Activated naive CD4-positive, alpha-beta T cell treated with anti-CD3 and anti-CD28 coated beads, Interleukin-2, amount 50 U/mL, for 72 hours (primary cell): Measurements from ENCODE around the gene BCL2L13. TPM values are rescaled to one million over a fixed set of nuclear protein-coding genes. Genes with fewer than 3 reads are reported as not detected.
"Not testable (repeated sequence)": the region's sequence is repeated elsewhere in the genome, so short reads cannot be mapped to it uniquely, and the experiment has no call there.

Experiments
- ATAC-seq, 2 donors: fragments of 150-1000 bp; cut with Tn5 transposase; 2 replicates each; pipeline ENCODE4 v1.10.0; 2021; ENCODE audit warnings: mild to moderate bottlenecking in 2 of 2, moderate library complexity in 2 of 2
- DNase-seq, 2 donors: peaks; one replicate each; pipeline ENCODE4 v3.0.0; 2021 to 2022; ENCODE audit warnings: low spot score in 2 of 2
- H3K27ac Mint-ChIP-seq, 2 donors: one replicate each; pipeline ENCODE4 v1.8.0; 2022; ENCODE audit warnings: mild to moderate bottlenecking in 2 of 2, mixed read lengths in 2 of 2
- H3K36me3 Mint-ChIP-seq, 2 donors: one replicate each; pipeline ENCODE4 v1.8.0; 2022; ENCODE audit warnings: mixed read lengths in 2 of 2
- H3K9me3 Mint-ChIP-seq, 2 donors: one replicate each; pipeline ENCODE4 v1.8.0; 2022; ENCODE audit warnings: mixed read lengths in 2 of 2
- total RNA-seq, 2 donors: library from RNA; stranded (reverse); gene quantifications; one replicate each; pipeline ENCODE4 v1.2.3, GENCODE V29; 2022

The BCL2L13 gene
- total RNA-seq, 2 donors from 2014 or later: 22.3 to 34.5 TPM

GRCh38 chr22:17629641-17630040, 8.9 kb upstream of the BCL2L13 start:
- Mint-ChIP-seq H3K27ac (peak overlapping the region in 1 of 2 donors; percentile 97), H3K36me3 (peaks cover 0 to 11% of the 10 kb centered on the region in 2 donors), H3K9me3 (no peaks in the 10 kb centered on the region)
- no peak for DNase-seq
- ATAC-seq: no peak

DNA sequence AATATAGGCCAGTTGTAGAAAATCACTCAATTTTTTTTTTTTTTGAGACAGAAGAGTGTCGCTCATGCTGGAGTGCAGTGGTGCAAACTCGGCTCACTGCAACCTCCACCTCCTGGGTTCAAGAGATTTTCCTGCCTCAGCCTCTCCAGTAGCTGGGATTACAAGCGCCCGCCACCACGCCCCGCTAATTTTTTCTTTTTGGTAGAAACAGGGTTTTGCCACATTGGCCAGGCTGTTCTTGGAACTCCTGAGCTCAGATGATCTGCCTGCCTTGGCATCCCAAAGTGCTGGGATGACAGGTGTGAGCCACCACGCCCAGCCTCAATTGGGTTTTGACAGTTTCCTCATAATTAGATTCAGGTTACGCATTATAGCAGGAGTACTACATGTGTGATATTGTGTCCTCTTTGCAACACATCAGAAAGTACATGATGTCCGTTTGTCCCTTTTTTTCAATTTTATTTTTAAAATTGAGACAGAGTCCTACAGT, 7.4 kb upstream of the BCL2L13 start:
- no peak for DNase-seq
- Mint-ChIP-seq H3K27ac (no peak overlapping the region), H3K36me3 (peaks cover 0 to 11% of the 10 kb centered on the region in 2 donors), H3K9me3 (no peaks in the 10 kb centered on the region)
- ATAC-seq: no peak

DNA sequence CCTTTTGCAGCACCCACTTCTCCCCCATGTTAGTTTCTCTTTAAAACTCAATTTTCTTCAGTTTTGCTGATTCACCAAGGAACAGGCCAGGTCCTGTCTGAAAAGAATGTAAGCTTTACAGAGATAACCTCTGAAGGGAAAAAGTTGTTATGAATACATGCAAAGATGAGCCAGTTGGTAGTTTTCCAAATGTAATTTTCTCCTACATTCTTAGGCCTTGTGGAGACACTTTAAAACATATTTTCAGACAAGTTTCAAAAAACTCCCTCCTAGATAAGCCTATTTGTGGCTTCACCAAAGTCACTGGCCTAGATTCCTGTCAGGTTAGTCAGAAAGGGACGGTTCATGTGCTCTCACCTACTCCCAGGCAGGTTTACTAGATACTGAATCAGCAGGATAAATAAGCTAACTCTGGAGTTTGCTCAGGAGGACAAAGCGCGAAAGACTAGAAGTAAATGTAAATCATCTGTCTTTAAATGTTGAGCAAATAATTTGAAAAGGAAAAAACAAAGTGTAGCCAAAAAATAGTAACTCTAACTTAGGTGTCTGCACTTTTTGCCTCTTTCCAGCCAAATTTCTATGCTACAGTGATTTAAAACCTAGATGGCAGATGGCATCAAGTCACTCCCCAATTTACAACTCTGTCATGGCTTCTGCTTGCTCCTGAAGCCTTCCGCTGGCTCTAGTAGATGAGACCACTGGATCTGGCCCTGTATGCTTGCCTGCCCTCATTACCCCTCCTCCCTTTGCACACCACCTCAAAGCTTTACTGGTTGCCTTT, 5.2 kb upstream of the BCL2L13 start:
- no peak for DNase-seq
- no peak for ATAC-seq
- no peak overlapping the region for H3K27ac Mint-ChIP-seq
- peaks cover 0 to 15% of the 10 kb centered on the region in 2 donors for H3K36me3 Mint-ChIP-seq
- no peaks in the 10 kb centered on the region for H3K9me3 Mint-ChIP-seq

DNA sequence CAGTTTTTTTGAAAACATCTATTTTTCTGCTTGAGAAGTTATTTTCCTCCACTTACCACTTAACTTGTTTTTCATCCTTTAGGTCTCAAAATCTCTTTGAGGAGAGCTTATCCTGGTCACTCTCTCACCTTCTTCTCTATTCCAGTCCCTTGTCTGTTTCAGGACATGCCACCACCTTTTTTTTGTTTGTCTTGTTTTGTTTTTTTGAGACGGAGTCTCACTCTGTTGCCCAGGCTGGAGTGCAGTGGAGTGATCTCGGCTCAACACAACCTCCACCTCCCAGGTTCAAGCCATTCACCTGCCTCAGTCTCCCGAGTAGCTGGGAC, 4.6 kb upstream of the BCL2L13 start:
- no peak for ATAC-seq
- Mint-ChIP-seq H3K9me3 (no peaks in the 10 kb centered on the region), H3K36me3 (peaks cover 0 to 13% of the 10 kb centered on the region in 2 donors), H3K27ac (peak overlapping the region; percentile 13 to 38)
- no peak for DNase-seq

GRCh38 chr22:17634696-17635095, 3.9 kb upstream of the BCL2L13 start:
- ATAC-seq (no peak), DNase-seq (no peak)
- Mint-ChIP-seq H3K9me3 (no peaks in the 10 kb centered on the region), H3K36me3 (peaks cover 7 to 19% of the 10 kb centered on the region in 2 donors), H3K27ac (peak overlapping the region in 1 of 2 donors; percentile 13)

- not testable (repeated sequence) for DNase-seq, H3K27ac Mint-ChIP-seq, ATAC-seq, H3K9me3 Mint-ChIP-seq
- H3K36me3 Mint-ChIP-seq: peaks cover 14 to 20% of the 10 kb centered on the region in 2 donors
These were observed 1.7 kb upstream of the BCL2L13 start for GRCh38 chr22:17636850-17637249.

GRCh38 chr22:17637490-17638181, 921 bp upstream of the BCL2L13 start:
- ATAC-seq (no peak), DNase-seq (no peak)
- Mint-ChIP-seq H3K9me3 (no peaks in the 10 kb centered on the region), H3K36me3 (peaks cover 18 to 22% of the 10 kb centered on the region in 2 donors), H3K27ac (peak overlapping the region; percentile 96 to 97)

GRCh38 chr22:17638182-17638431, 450 bp upstream of the BCL2L13 start:
- DNase-seq (no peak), ATAC-seq (peak; percentile 18 to 37)
- Mint-ChIP-seq H3K9me3 (no peaks in the 10 kb centered on the region), H3K27ac (peak overlapping the region; percentile 96 to 97), H3K36me3 (peaks cover 23 to 25% of the 10 kb centered on the region in 2 donors)

DNA sequence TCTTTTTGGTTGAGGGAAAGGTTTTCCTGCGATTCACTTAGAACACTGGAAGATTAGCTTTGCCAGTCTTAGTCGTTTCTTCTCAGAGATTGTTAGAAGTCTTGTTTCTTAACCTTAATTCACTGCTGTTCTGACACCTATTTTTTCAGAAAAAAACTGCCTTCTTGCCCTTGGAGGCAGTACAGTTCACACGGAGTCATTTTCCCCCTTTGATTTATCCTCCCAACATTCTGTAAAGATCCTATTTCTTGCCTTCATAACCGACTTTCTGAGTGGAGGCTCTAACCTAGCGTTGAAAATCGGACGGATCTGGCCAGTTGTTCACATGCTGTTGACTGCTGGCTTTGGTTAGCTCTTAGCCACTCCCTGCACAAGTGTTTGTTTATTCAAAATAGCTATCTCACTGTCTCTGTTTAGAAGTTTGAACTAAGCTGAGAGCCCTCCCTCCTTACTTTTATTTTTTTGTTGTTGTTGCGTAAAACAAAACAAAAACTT, 737 bp downstream of the BCL2L13 start:
- DNase-seq (peak in 1 of 2 donors; percentile 12), ATAC-seq (no peak)
- no peaks in the 10 kb centered on the region for H3K9me3 Mint-ChIP-seq
- H3K36me3 Mint-ChIP-seq: peaks cover 23 to 25% of the 10 kb centered on the region in 2 donors
- H3K27ac Mint-ChIP-seq: peak overlapping the region; percentile 96 to 97

DNA sequence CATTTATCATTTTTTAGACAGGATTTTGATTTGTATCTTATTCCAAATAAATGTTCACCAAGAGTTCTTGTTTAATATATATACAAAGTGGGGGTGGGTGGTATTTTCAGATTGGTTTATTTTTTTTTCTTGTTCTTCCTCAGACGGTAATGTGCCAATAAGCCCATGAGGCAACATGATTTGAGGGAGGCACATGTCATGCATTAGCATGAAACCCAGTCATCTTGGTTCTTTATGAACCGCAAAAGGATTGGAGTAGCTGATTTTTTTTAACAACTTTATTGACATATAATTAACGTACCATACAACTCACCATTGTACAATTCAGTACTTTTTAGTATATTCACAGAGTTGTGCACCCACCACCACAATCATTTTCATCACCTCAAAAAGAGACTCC, 2.7 kb downstream of the BCL2L13 start:
- Mint-ChIP-seq H3K9me3 (no peaks in the 10 kb centered on the region), H3K36me3 (peaks cover 23 to 25% of the 10 kb centered on the region in 2 donors), H3K27ac (no peak overlapping the region)
- ATAC-seq (no peak), DNase-seq (no peak)

GRCh38 chr22:17642357-17642756, 3.8 kb downstream of the BCL2L13 start:
- not testable (repeated sequence) for ATAC-seq, DNase-seq, H3K9me3 Mint-ChIP-seq, H3K27ac Mint-ChIP-seq
- peaks cover 23 to 25% of the 10 kb centered on the region in 2 donors for H3K36me3 Mint-ChIP-seq

DNA sequence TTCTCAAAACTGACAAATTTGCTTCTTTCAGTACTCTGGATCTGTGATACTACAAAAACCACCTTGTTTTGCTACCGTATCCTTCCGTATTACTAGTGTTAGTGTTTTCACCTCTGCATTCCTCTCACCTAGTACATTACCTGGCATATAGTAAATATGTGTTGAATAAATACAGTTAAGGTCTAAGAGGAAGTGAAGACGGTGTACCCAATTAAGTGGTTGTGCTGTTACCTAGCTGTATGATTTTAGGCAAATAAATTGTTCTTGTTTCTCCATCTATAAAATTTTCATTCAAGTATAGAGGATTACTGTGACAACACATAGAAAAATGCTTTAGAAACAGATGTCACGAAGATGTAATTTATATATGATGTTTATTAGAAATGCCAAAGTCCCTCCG, 8.9 kb downstream of the BCL2L13 start:
- Mint-ChIP-seq H3K9me3 (no peaks in the 10 kb centered on the region), H3K36me3 (peaks cover 4 to 6% of the 10 kb centered on the region in 2 donors), H3K27ac (no peak overlapping the region)
- ATAC-seq (no peak), DNase-seq (no peak)

DNA sequence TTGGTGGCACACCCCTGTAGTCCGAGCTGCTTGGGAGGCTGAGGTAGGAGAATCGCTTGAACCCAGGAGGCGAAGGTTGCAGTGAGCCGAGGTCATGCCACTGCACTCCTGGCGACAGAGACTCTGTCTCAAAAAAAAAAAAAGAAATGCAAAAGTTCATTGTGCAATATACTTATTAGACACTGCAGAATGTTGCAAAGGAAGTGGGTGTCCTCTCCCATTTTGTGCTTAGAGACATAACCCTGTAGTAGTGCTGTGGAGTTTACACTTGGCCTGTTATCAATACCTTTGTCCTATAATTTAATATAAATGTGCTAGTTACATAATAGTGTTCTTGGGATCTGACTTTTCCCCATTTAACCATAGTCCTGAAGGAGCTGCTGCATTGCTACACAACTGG, 9.4 kb downstream of the BCL2L13 start:
- H3K9me3 Mint-ChIP-seq: no peaks in the 10 kb centered on the region
- DNase-seq: no peak
- no peak for ATAC-seq
- H3K27ac Mint-ChIP-seq: no peak overlapping the region
- H3K36me3 Mint-ChIP-seq: peaks cover 0 to under 1% of the 10 kb centered on the region in 2 donors

- Mint-ChIP-seq H3K27ac (no peak overlapping the region), H3K9me3 (no peaks in the 10 kb centered on the region), H3K36me3 (no peaks in the 10 kb centered on the region)
- ATAC-seq (no peak), DNase-seq (no peak)
These were observed 10.0 kb downstream of the BCL2L13 start for GRCh38 chr22:17648569-17648968.

- DNase-seq: no peak
- H3K36me3 Mint-ChIP-seq: no peaks in the 10 kb centered on the region
- H3K27ac Mint-ChIP-seq: no peak overlapping the region
- ATAC-seq: no peak
- H3K9me3 Mint-ChIP-seq: no peaks in the 10 kb centered on the region
These were observed 16.7 kb downstream of the BCL2L13 start for GRCh38 chr22:17655289-17655688.

GRCh38 chr22:17656870-17657395, 18.4 kb downstream of the BCL2L13 start:
- ATAC-seq (no peak), DNase-seq (no peak)
- Mint-ChIP-seq H3K27ac (no peak overlapping the region), H3K36me3 (no peaks in the 10 kb centered on the region), H3K9me3 (no peaks in the 10 kb centered on the region)

GRCh38 chr22:17664414-17665055, 26.0 kb downstream of the BCL2L13 start:
- Mint-ChIP-seq H3K9me3 (no peaks in the 10 kb centered on the region), H3K36me3 (peaks cover 15 to 30% of the 10 kb centered on the region in 2 donors), H3K27ac (no peak overlapping the region)

More at GRCh38 chr22:17664414-17665055, 26.0 kb downstream of the BCL2L13 start:
- DNase-seq: no peak
- no peak for ATAC-seq
